Skeletal muscle tissue (tissue), 4 donors: Measurements from ENCODE around the gene CD69. TPM values are rescaled to one million over a fixed set of nuclear protein-coding genes. Genes with fewer than 3 reads are reported as not detected.
A peak's percentile ranks its signal among the peaks of the same experiment; 100 is the strongest.
"Not testable (repeated sequence)": the region's sequence is repeated elsewhere in the genome, so short reads cannot be mapped to it uniquely, and the experiment has no call there.

Experiments used
- H3K27ac ChIP-seq: one replicate; pipeline ENCODE4 v1.7.0; 2013; ENCODE audit warnings: mild to moderate bottlenecking, low read depth, low read length, inconsistent platforms
- H3K27me3 ChIP-seq, 3 donors: one replicate each; pipeline ENCODE4 v1.7.0; 2013; ENCODE audit warnings: low read length in 3 of 3; ENCODE audit not compliant: control insufficient read depth in 3 of 3, insufficient read depth in 3 of 3
- H3K36me3 ChIP-seq, 3 donors: one replicate each; pipeline ENCODE4 v1.7.0; 2013; ENCODE audit warnings: low read length in 3 of 3; ENCODE audit not compliant: control insufficient read depth in 3 of 3, insufficient read depth in 3 of 3
- H3K4me1 ChIP-seq, 3 donors: one replicate each; pipeline ENCODE4 v1.7.0; 2013; ENCODE audit warnings: low read length in 3 of 3, mild to moderate bottlenecking in 3 of 3; ENCODE audit not compliant: control insufficient read depth in 3 of 3, insufficient read depth in 3 of 3
- H3K4me3 ChIP-seq, 3 donors: one replicate each; pipeline ENCODE4 v1.7.0; 2013; ENCODE audit warnings: low read length in 3 of 3
- H3K9ac ChIP-seq, 3 donors: one replicate each; pipeline ENCODE4 v1.7.0; 2013; ENCODE audit warnings: low read length in 3 of 3, mild to moderate bottlenecking in 3 of 3, moderate library complexity in 2 of 3, low read depth in 1 of 3
- H3K9me3 ChIP-seq, 3 donors: one replicate each; pipeline ENCODE4 v1.7.0; 2013; ENCODE audit warnings: low read length in 3 of 3; ENCODE audit not compliant: control insufficient read depth in 3 of 3
- total RNA-seq: library from RNA; depleted of rRNA; stranded (reverse); fragments of >200 nt; gene quantifications from one replicate; pipeline ENCODE4 v1.2.3, GENCODE V29; 2014
- donor health status: Osteomylitis.

The CD69 gene
- total RNA-seq, 1 donor from 2014 or later, result 8.4 TPM

DNA sequence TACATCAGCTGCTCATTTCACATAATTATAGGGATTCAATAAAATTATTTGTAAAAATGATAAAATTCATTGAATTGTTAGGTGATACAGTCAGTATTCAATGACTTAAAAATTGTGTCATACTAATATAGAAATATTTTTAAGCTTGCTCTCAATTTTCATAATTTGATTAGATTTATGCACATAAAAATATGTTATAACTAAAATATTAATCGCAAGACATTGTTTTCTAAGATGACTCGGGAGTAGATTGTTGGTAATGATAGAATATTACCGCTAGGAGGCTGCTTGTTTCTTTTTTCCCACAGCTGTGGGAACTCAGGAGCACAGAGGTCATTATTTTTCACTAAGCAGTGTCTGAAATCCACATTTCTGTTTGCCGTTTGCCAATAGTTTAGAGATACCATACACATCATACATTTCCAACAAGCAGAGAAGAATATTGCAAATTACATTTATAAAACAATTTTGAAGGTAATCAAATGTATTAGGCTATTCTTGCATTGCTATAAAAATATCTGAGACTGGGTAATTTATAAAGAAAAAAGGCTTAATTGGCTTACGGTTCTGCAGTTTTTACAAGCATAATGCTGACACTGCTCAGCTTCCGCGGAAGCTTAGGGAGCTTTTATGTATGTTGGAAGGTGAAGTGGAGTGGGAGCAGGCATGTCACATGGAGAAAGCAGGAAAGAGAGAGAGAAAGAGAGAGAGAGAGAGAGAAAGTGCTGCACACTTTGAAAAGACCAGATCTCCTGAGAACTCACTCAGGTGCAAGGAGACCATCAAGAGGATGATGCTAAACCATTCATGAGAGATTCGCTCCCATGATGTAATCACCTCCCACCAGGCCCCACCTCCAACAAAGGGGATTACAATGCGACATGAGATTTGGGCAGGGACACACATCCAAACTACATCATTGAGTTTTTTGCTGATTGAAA is 9.2 kb downstream of the CD69 start:
- Histone ChIP-seq H3K9me3 (no peaks in the 10 kb centered on the region), H3K4me3 (peak overlapping the region in 1 of 3 donors; percentile 2), H3K9ac (peak overlapping the region in 1 of 3 donors; percentile 3), H3K27me3 (no peaks in the 10 kb centered on the region), H3K4me1 (no peaks in the 10 kb centered on the region), H3K36me3 (no peaks in the 10 kb centered on the region), H3K27ac (no peak overlapping the region)

GRCh38 chr12:9750276-9751203 is 10.2 kb downstream of the CD69 start:
- no peaks in the 10 kb centered on the region for H3K36me3 ChIP-seq
- H3K9ac ChIP-seq, result peak overlapping the region in 1 of 3 donors; percentile 3
- H3K4me3 ChIP-seq, result peak overlapping the region; percentile 2 to 38 (median 15)
- H3K27me3 ChIP-seq, result no peaks in the 10 kb centered on the region
- no peaks in the 10 kb centered on the region for H3K9me3 ChIP-seq
- H3K27ac ChIP-seq, result no peak overlapping the region
- H3K4me1 ChIP-seq, result no peaks in the 10 kb centered on the region

DNA sequence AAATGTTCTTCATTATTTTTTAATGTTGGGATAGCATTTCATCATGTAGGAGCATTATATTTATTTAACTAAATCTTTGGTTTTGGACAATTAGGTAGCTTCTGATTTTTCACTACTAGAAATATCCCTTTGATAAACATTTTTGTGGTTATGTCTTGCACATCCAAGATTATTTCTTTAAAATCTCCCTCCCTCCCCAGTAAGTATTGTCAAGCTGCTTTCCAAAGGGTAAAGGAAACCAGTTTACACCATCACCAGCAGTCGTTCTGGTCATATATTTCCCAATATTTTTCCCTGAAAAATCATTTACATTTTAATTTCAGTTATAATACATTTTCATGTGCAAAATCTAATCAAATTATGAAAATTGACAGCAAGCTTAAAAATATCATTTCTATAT is 11.1 kb downstream of the CD69 start:
- Histone ChIP-seq H3K27ac (no peak overlapping the region), H3K27me3 (no peaks in the 10 kb centered on the region), H3K36me3 (no peaks in the 10 kb centered on the region), H3K9me3 (no peaks in the 10 kb centered on the region), H3K4me1 (no peaks in the 10 kb centered on the region), H3K9ac (no peak overlapping the region), H3K4me3 (no peak overlapping the region)

DNA sequence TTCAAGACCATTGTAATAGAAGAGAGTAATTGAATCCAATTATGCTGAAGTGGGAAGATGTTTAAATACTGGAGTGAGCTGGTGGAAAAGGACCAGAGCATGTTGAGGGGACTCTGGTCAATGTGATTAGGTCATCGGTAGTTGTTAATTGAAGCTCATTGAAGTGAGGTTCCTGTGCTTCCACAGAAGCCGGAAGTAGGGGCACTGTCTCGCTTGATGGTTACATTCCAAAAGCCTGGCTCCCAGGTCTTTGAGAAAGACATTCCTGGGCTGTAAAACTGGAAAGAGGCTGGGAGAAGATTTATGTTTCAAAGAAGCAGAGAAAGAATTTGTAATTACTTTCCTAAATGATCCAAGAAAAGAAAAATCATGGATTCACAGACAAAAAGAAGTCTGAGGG is 15.5 kb downstream of the CD69 start:
- Histone ChIP-seq H3K4me3 (no peak overlapping the region), H3K27ac (no peak overlapping the region), H3K36me3 (no peaks in the 10 kb centered on the region), H3K27me3 (no peaks in the 10 kb centered on the region), H3K9me3 (no peaks in the 10 kb centered on the region), H3K9ac (no peak overlapping the region), H3K4me1 (peaks cover 0 to 2% (median 0%) of the 10 kb centered on the region in 3 donors)

GRCh38 chr12:9742661-9743060 is 18.0 kb downstream of the CD69 start:
- Histone ChIP-seq H3K27me3 (no peaks in the 10 kb centered on the region), H3K4me1 (peaks cover 0 to 2% (median 0%) of the 10 kb centered on the region in 3 donors), H3K4me3 (no peak overlapping the region), H3K27ac (no peak overlapping the region), H3K36me3 (no peaks in the 10 kb centered on the region), H3K9me3 (no peaks in the 10 kb centered on the region), H3K9ac (no peak overlapping the region)

GRCh38 chr12:9741726-9742125 is 19.0 kb downstream of the CD69 start:
- Histone ChIP-seq H3K4me3 (no peak overlapping the region), H3K4me1 (peaks cover 0 to 2% (median 0%) of the 10 kb centered on the region in 3 donors), H3K27ac (no peak overlapping the region), H3K27me3 (no peaks in the 10 kb centered on the region), H3K9ac (no peak overlapping the region), H3K36me3 (no peaks in the 10 kb centered on the region), H3K9me3 (no peaks in the 10 kb centered on the region)

DNA sequence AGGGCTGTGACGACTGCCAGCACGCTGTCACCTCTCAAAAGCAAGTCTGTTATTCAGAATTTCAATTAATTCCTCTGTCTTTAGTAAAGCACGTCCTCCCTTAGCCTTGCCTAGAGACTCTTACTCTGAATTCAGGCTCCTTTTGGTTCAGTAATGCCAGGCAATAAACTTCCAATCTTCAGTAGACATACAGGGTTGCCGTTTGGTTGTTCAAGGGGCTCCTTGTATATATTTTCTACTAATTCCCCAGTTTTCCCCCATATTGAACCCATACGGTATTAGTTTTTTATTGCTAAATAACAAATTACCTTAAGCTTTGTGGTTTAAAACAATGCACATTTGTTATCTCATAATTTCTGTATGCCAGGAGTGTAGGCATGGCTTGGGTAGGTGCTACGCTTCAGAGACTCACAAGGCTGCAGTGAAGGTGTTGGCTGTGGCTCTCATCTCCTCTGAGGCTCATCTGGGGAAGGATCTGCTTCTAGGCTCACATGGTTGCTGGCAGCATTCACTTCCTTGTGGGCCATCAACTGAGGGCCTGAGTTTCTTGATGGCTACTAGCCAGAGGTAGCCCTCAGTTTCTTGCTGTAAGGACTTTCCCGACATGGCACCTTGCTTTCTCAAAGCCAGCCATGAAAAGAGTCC is 20.5 kb downstream of the CD69 start:
- H3K4me3 ChIP-seq, result no peak overlapping the region
- no peaks in the 10 kb centered on the region for H3K36me3 ChIP-seq
- H3K27me3 ChIP-seq, result no peaks in the 10 kb centered on the region
- no peaks in the 10 kb centered on the region for H3K9me3 ChIP-seq
- H3K9ac ChIP-seq, result no peak overlapping the region
- no peak overlapping the region for H3K27ac ChIP-seq
- H3K4me1 ChIP-seq, result peaks cover 0 to 2% (median 0%) of the 10 kb centered on the region in 3 donors

- H3K27ac ChIP-seq, H3K4me3 ChIP-seq, H3K27me3 ChIP-seq, H3K9me3 ChIP-seq, H3K9ac ChIP-seq, H3K36me3 ChIP-seq, H3K4me1 ChIP-seq: not testable (repeated sequence)
Measured at GRCh38 chr12:9739404-9740105, 21.1 kb downstream of the CD69 start.

DNA sequence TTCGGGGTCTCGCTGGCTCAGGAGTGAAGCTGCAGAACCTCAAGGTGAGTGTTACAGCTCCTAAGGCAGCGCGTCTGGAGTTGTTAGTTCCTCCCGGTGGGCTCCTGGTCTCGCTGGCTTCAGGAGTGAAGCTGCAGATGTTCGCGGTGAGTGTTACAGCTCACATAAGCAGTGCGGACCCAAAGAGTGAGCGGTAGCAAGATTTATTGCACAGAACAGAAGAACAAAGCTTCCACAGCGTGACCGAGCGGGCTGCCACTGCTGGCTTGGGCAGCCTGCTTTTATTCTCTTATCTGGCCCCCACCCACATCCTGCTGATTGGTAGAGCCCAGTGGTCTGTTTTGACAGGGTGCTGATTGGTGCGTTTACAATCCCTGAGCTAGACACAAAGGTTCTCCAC is 21.8 kb downstream of the CD69 start:
- not testable (repeated sequence) for H3K36me3 ChIP-seq, H3K9ac ChIP-seq, H3K4me1 ChIP-seq, H3K27me3 ChIP-seq, H3K27ac ChIP-seq, H3K4me3 ChIP-seq, H3K9me3 ChIP-seq
